GM18867 (cell line): Measurements from ENCODE around the gene SCRN1.
"Not testable (repeated sequence)": the region's sequence is repeated elsewhere in the genome, so short reads cannot be mapped to it uniquely, and the experiment has no call there.

ENCODE experiments used
- ATAC-seq: cut with Tn5 transposase; IDR thresholded peaks from one replicate; pipeline ENCODE4 v1.9.1; 2021; ENCODE audit warnings: mild to moderate bottlenecking, moderate library complexity; ENCODE audit not compliant: unreplicated experiment

Gene SCRN1

GRCh38 chr7:29893351-29893965 lies 96.1 kb downstream of the SCRN1 start:
- ATAC-seq: no peak

GRCh38 chr7:29892231-29892630 lies 97.4 kb downstream of the SCRN1 start:
- ATAC-seq: no peak

GRCh38 chr7:29891766-29892165 lies 97.8 kb downstream of the SCRN1 start:
- ATAC-seq: no peak

GRCh38 chr7:29890786-29891185 lies 98.8 kb downstream of the SCRN1 start:
- ATAC-seq: not testable (repeated sequence)

GRCh38 chr7:29890251-29890650 lies 99.3 kb downstream of the SCRN1 start:
- ATAC-seq: no peak

- ATAC-seq: no peak
These were observed 100.3 kb downstream of the SCRN1 start for GRCh38 chr7:29889288-29889687.

- no peak for ATAC-seq
These were observed 101.6 kb downstream of the SCRN1 start for GRCh38 chr7:29888006-29888405.

- ATAC-seq: no peak
These were observed 102.8 kb downstream of the SCRN1 start for GRCh38 chr7:29886827-29887226.

GRCh38 chr7:29885626-29886025 lies 104.0 kb downstream of the SCRN1 start:
- no peak for ATAC-seq

GRCh38 chr7:29884399-29885272 lies 105.0 kb downstream of the SCRN1 start:
- ATAC-seq: no peak

GRCh38 chr7:29883462-29884398 lies 105.9 kb downstream of the SCRN1 start:
- no peak for ATAC-seq

- ATAC-seq: no peak
These were observed 107.1 kb downstream of the SCRN1 start for GRCh38 chr7:29882481-29882880.

- ATAC-seq: no peak
These were observed 107.9 kb downstream of the SCRN1 start for GRCh38 chr7:29881724-29882123.

GRCh38 chr7:29879609-29880008 lies 110.0 kb downstream of the SCRN1 start:
- no peak for ATAC-seq

GRCh38 chr7:29878081-29878688 lies 111.4 kb downstream of the SCRN1 start:
- no peak for ATAC-seq

GRCh38 chr7:29877196-29877595 lies 112.4 kb downstream of the SCRN1 start:
- no peak for ATAC-seq

GRCh38 chr7:29875741-29876140 lies 113.9 kb downstream of the SCRN1 start:
- no peak for ATAC-seq

- no peak for ATAC-seq
These were observed 115.8 kb downstream of the SCRN1 start for GRCh38 chr7:29873644-29874294.

GRCh38 chr7:29871787-29872398 lies 117.7 kb downstream of the SCRN1 start:
- no peak for ATAC-seq
